GM19467 (cell line): ENCODE measurements around the gene SBF2.
"Not testable (repeated sequence)": the region's sequence is repeated elsewhere in the genome, so short reads cannot be mapped to it uniquely, and the experiment has no call there.

Source experiments
- ATAC-seq: cut with Tn5 transposase; IDR thresholded peaks from one replicate; pipeline ENCODE4 v1.9.1; 2021; ENCODE audit warnings: mild to moderate bottlenecking, moderate library complexity; ENCODE audit not compliant: unreplicated experiment

Gene SBF2

DNA sequence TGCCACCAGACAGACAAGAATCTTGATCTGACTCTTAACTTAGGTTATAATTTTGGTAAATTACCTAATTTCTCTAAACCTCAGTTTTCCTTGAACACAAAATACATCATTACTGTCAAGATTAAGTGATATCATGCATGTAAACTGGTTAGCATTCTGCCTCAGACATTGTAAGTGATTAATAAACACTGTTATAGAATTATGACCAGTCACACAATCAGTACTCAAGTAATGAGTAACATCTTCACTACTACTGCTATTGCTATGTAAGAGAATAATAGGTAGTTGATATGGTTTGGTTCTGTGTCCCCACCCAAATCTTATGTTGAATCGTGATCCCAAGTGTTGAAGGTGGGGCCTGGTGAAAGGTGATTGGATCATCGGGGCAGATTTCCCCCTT is 218.9 kb downstream of the SBF2 start:
- no peak for ATAC-seq

DNA sequence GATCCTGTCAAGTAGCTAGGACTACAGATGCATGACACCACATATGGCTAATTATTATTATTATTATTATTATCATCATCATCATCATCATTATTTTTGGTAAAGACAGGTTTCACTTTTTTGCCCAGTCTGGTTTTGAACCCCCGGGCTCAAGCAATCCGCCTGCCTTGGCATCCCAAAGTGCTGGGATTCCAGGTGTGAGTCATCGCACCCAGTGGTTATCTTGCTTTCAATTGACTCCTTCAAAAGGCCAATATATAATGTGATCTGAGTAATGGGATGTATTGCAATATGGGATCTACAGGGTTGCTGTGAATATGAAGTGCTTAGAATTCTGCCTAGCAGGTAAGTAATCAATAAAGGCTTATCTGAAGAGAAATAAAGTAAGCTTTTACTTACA is 221.2 kb downstream of the SBF2 start:
- ATAC-seq, result no peak

DNA sequence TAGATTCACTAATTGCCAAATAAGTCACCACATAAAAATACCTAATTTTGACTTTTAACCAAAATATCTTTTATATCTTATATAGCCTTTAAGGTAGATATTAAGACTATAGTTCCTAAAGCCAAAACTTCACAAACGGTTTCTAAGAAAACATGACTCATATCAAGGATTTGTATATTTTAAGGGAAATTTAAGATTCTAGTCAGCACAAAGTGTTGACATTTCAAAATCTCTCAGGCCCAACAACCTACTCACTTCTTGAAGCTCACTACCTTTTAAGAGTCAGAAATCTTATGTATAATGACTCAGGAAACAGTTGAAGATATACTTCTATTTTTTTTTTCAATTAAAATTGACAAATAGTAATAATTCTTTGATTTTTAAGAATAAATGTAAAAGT is 221.9 kb downstream of the SBF2 start:
- ATAC-seq, result no peak

DNA sequence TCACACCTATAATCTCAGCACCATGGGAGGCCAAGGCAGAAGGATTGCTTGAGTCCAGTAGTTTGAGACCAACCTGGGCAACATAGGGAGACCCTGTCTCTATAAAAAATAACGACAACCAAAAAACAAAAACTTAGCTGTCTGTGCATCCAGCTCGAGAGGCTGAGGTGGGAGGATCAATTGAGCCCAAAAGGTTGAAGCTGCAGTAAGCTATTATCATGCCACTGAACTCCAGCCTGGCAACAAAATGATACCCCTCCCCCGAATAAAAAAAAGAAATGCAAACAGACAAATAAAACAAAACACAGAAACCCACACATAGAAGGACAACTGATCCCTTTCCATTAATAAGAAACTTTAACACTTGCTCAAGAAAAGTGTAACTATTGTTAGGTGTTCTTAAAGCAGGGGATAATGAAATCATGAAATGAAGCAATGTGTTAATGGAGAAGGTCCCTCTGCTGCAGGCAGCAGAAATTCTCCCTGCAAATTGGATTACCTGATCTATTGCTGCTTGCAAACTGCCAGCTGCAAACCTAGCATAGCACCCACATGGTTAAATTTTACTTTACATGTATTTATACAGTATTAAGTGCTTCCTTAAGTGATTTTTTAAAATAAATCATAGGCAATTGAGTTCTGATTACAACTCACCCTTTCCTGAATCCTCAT is 226.3 kb downstream of the SBF2 start:
- ATAC-seq, result no peak

DNA sequence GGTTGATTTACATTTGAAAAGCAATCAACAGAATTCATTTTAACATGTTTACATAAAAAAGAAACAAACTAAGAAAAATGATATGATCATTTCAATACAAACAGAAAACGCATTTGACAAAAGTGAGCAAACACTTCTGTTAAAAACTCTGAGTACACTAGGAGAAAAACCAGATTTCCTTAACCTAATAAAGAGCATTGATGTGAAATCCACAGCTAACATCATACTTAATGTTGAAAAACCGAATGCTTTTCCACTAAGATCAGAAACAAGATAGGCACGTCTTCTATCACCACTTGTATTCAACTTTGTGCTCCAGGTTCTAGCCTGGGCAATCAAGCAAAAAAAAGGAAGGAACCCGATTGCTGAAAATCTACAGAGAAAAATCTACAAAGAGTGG is 227.6 kb downstream of the SBF2 start:
- no peak for ATAC-seq

DNA sequence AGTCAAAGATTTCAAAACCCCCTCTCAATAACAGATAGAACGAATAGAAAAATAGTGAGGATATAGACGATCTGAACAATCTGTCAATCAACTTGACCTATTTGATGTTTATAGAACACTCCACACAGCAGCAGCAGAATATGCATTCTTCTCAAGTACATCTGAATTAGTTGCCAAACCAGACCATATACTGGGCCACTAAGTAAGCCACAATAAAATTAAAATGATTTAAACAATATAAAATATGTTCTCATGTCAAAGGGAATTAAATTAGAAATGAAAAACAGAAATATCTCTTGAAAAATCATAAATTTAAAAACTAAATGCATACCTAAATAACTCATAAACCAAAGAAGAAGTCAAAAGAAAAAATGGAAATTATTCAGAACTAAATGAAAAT is 229.2 kb downstream of the SBF2 start:
- ATAC-seq, result no peak

DNA sequence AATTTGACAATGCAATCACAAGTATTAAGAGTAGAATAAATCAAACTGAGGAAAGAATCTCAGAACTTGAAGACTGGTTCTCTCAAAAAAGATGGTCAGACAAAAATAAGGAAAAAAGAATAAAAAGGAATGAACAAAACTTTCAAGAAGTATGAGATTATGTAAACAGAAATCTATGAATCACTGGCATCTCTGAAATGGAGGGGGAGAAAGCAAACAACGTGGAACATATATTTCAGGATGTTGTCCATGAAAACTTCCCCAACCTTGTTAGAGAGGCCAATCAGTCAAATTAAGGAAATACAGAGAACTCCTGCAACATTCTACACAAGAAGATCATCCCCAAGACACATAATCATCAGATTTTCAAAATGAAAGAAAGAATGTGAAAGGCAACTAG is 235.7 kb downstream of the SBF2 start:
- ATAC-seq, result no peak

DNA sequence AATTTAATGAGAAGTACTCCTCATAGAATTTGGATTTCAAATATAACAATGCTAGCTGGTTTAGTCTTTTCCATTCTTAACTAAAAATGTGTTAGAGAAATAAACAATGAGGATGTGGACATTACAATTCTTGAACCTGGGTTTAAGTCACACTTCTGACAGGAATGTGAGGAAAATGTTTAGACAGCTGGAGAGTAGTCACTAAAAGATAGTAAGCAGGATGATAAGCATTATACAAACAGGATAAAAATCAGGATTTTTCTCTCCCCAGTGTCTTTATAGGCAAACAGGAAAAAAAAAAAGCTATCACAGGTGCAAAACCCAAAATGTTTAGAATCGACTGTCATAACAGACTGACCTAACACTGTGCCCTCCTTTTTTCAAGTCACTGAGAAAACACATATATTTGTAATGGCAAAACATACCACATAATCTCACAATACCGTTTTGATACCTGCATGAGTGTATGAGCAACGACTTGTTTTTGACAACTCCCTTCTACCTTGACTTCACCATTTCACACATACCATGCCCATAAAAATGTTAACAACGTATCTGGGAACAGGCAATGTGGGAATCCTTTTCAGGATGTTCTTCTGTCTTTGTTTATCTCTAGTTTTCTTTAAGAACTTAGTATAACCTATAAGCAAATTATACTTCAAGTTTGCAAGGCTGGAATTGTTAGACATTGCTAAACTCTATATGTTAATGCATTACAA is 242.0 kb downstream of the SBF2 start:
- no peak for ATAC-seq

DNA sequence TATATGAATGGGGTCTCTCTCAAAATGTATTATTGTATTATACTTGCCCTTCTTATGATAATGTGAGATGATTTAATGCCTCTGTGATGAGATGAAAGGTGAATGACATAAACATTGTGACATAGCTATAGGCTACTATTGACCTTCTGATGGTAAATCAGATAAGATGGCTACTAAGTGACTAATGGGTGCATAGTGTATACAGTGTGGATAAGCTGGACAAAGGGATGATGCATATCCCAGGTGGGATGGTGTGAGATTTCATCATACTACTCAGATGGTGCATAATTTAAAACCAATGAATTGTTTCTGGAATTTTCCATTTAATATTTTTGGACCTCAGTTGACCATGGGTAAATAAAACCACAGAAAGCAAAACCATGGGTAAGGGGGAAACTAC is 243.5 kb downstream of the SBF2 start:
- ATAC-seq, result no peak

DNA sequence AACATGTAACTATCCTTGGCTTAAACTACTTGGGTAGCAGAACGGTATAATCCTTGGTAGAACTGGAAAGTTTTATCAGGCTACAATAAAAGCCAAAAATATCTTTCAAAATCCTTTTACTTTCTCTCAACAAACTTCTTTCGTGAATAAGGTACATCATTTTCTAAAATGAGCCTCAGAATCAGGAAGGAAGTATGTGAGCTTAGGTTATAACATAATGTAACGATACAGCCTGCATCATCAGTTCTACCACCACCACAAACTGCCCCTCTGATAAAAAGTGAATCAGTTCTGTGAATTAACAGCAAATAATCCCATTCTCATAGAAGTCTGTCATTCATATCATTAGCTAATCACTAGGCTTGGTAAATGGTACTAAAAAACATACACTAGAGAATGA is 244.3 kb downstream of the SBF2 start:
- ATAC-seq, result no peak

DNA sequence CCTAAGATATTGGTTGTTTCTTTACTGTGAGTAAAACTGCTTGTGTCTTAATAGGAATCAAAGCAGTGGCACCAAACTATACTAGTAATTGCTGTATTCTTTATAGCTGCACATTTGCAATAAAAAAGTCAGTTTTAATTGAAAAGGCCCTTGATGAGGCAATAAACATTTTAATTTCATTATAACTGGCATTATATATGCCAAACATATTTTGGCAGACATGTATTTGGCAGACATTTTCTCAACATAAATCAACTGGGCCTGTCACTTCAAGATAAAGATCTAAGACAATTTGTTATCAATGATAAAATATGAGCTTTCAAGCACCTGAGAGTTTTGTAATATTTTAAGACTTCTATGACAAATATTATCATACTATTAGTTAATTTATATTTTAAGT is 245.7 kb downstream of the SBF2 start:
- ATAC-seq, result no peak

DNA sequence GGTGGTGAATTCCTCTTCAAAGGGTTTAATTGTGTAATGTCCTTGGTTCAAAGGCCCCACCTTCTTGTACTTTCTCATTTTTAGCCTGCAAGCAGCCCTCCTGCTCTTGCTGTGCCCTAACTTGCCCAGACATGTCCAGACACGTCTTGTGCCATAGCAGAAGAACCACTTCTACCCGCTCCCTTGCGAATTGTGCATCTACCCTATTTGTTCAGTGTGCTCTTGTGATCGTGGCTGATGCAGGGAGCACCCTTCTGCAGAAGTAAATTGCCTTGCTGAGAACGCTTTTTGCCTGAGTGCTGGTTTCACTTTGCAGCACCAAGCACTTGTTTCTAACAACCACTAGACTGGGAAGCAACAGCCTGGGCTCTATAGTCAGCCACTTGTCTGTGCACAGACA is 249.4 kb downstream of the SBF2 start:
- no peak for ATAC-seq

DNA sequence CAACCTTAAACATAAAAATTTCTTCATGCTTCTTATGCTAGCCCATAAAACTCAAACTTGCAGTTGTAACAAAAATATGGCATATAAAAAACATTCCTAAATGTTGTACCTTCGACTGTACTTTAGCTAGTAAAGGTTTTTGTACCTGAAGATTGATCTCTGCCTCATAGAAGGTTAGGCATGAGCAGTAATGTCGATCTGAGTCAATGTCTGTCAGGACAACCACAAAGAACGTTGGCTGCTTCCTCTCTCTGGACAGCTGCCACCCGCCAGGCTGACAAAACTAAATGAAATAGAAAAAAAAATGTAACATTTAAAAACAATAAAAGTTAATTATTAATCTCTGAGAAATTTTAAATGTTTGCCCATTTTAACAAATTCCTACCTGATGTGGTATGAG is 251.3 kb downstream of the SBF2 start:
- ATAC-seq, result no peak

DNA sequence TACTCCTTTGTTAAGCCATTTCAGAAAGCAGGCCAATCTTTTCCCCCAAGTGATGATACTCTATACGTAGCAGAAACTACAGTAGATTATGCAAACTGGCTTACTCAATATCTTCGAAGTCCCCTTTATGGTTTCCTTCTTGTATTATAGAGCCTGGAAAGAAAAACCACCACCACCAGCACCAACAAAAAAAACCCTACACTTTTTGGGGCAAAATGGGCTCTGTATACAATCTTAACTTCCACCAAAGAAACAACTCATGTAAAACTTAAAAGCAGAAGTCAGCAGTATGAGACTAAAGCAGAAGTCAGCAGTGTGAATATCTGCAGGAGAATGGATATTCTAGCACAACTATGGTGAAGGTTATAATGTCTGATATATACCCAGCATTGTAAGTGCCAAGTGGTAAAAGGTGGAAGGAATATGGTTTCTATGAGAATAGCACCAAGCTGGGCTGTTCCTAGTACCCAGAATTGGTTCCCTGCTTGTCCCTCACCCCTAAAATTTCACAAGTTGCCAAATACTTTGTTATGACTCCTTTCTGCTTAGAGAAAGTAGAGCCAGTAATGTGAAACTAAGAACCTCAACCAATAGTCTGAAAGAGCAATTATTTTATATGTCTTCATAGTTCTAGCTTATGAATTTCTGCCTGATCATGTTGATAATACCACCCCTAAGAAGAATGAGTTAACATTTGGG is 252.1 kb downstream of the SBF2 start:
- ATAC-seq, result no peak

DNA sequence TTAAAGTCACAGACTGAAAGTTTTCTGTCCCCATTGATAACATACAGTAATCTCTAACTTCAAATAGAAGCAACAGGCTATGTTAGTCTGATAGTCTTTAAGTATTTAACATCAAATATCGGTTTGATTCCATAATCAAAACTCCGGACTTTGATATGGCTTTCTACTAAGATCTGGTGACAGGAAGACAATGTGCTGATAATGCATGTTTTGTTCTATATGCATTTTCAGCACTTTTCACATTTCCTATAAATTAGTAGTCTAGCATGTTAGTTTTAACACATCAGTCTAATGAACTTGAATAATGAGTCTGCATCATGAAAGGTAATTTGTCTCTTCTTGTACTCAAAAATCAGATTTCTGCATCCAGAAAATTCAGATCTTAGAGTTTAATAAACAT is 252.7 kb downstream of the SBF2 start:
- no peak for ATAC-seq

DNA sequence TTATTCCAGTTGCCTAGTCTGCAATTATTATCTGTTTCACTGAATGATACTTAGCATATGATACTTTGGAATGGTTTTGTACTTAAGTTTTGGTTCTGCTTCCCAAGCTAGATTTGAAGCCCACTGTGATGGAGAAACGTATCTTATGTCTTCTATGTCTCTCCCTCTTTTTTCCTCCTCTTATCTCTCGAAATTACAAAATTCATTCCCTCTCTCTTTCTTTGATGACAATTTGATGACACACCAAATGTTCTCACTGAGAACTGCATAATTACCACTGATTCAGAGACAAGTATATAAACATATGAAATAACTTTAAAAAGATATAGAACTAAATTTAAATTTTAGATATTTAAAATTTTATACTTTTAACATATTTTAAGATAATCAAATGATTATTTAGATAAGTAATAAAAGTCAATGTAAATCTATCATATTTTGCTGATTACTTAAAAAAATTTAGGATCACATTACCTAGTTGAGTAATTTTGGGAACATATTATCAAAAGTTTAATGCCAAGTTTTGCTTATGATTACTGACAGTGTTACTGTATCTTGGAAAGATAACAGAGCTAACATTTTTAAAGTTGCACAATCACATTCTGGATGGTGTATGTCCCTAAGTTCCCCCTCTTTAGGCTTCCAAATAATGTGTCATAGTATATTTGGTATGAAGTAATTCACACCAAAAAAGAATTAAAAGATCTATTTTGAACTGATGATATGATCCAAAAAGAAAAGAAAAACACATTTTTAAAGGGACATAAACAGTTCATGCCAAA is 255.3 kb downstream of the SBF2 start:
- ATAC-seq, result no peak

DNA sequence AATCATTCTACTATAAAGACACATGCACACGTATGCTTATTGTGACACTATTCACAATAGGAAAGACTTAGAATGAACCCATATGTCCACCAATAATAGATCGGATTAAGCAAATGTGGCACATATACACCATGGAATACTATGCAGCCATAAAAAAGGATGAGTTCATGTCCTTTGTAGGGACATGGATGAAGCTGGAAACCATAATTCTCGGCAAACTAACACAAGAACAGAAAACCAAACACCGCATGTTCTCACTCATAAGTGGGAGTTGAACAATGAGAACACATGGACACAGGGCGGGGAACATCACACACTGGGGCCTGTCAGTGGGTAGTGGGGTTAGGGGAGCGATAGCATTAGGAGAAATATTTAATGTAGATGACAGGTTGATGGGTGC is 258.1 kb downstream of the SBF2 start:
- not testable (repeated sequence) for ATAC-seq

DNA sequence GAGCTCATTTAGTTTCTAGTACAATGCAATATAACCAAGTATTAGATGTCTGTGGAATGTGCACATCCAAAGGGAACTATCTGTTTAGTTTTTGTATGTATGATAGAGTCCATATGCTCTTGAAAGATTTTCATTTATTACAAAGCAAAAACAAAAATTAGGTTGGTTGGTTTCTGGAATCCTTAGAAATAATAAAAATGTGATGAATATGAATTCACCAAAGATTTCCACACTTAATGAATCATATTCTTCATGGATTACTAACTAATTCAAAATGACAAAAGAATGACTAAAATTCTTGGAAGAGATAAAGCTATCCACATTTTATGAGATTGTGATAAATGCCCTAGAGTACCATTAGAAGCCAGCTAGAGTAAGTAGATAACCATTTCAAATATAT is 261.1 kb downstream of the SBF2 start:
- no peak for ATAC-seq

DNA sequence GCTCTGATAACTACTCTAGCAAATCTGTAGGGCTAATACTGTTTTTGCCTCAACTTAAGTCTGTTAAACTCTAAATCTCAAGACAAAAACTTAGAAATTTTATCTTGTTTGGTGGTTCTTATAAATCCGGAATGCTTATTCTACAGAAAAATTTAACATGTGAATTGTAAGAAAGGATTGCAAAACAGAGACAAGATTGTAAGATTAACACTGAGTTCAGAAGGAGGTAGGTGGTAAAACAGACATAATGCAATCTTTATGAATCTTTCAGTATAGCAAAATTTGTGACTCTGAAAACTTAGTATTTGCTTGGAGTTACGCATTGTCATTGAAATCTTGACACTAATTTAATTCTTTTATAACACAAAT is 263.9 kb downstream of the SBF2 start:
- ATAC-seq, result no peak

DNA sequence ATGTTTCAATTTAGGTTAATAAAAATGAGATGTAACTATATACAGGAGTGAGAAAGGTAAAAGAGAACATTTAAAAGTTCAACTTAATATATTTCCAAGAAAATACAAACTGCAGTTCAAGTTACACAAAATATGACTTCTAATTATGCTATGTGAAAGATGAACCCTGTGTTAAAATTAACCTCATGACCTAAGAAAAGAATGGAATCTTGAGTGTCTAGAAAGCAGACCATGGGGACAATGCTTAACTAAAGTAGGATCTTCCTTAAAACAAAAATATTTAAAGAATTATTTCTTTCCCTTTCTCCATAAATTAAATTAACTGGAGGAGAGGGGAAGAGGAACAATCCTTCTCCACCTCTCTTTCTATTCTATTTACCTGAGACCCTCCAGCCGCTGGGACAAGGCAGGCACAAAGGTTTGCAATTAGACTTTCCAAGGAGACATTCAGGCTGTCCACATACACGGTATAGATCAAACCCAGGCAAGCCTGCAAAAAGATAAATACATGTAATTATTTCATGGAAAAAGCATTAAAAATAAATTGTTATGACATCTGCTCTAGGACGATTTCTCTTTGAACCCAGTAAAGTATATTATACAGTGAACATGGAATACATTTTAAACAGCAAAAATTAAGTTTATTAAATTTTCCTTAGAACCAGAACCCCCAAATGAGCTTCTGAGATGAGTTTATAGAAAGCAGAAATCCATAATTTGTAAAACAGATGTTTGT is 264.5 kb downstream of the SBF2 start:
- no peak for ATAC-seq

DNA sequence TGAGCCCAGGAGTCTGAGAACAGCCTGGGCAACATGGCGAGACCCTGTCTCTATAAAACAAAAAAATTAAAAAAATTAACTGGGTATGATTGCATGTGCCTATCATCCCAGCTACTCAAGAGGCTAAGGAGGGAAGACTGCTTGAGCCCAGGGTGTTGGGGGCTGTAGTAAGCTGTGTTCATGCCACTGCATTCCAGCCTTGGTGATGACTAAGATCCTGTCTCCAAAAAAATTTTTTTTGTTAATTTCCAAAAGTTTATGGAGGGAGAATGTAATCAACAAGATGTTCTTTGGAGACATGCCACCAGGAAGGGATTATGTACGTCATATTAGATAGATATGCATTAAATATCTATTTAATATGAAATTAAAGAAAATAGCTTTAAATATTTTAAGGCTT is 267.5 kb downstream of the SBF2 start:
- ATAC-seq, result no peak
